Subcutaneous adipose tissue (tissue), 4 donors: ENCODE results near the gene TUT4. TPM values are rescaled to one million over a fixed set of nuclear protein-coding genes. Genes with fewer than 3 reads are reported as not detected.

Source experiments
- total RNA-seq, 4 donors: library from RNA; depleted of rRNA; stranded (reverse); fragments of >200 nt; gene quantifications; one replicate each; pipeline ENCODE4 v1.1.0, GENCODE V29; 2016
- TF ChIP-seq, protein P1 (sequence below): fragments of 450-650 bp; IDR thresholded peaks from one replicate; pipeline ENCODE4 v1.5.1; 2016; ENCODE audit warnings: low read depth, mild to moderate bottlenecking, control low read depth, antibody characterized with exemption, moderate library complexity

The TUT4 gene, protein sequence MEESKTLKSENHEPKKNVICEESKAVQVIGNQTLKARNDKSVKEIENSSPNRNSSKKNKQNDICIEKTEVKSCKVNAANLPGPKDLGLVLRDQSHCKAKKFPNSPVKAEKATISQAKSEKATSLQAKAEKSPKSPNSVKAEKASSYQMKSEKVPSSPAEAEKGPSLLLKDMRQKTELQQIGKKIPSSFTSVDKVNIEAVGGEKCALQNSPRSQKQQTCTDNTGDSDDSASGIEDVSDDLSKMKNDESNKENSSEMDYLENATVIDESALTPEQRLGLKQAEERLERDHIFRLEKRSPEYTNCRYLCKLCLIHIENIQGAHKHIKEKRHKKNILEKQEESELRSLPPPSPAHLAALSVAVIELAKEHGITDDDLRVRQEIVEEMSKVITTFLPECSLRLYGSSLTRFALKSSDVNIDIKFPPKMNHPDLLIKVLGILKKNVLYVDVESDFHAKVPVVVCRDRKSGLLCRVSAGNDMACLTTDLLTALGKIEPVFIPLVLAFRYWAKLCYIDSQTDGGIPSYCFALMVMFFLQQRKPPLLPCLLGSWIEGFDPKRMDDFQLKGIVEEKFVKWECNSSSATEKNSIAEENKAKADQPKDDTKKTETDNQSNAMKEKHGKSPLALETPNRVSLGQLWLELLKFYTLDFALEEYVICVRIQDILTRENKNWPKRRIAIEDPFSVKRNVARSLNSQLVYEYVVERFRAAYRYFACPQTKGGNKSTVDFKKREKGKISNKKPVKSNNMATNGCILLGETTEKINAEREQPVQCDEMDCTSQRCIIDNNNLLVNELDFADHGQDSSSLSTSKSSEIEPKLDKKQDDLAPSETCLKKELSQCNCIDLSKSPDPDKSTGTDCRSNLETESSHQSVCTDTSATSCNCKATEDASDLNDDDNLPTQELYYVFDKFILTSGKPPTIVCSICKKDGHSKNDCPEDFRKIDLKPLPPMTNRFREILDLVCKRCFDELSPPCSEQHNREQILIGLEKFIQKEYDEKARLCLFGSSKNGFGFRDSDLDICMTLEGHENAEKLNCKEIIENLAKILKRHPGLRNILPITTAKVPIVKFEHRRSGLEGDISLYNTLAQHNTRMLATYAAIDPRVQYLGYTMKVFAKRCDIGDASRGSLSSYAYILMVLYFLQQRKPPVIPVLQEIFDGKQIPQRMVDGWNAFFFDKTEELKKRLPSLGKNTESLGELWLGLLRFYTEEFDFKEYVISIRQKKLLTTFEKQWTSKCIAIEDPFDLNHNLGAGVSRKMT (N-terminal part only)
- 10 to 100 TPM; 37.1 to 52.2 (median 43.6) TPM for total RNA-seq

DNA sequence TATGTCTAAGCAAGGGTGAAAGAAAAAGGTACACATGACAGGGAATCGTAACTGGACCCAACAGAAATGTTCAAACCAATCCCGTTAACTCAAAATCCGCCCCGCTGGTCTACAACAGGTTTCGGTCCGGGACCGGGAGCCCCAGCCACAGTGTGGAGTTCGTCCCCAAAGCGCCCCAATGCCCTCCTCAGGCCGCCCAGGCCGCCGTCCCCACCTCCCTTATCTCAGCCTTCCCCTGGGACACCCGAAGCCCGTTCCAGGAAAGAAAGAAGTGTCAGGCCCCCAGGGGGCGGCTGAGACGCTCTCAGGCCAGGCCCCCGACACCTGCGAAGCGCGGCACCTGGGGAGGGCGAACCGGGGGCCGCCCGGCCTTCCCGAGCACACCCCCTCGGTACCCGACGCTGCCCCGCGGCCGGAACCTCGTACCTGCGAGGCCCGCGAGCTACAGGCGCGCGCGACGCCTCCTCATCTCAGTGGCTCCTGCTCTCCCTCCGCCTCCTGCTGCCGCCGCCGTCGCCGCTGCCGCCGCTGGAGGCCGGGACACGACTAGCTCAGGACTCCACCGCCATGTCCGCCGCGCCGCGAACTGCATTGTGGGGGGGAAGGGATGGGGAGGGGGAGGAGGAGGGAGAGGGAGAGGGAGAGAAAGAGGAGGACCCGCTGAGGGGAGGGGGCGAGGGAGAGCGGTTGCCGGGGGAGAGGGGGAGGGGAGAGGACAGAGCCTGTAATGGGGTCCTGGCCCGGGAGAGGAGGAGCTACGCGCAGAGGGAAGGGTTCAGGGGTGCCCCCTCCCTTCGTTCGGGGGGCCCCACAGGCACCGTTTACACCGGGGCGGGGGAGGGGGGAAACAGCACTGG is at the start of gene TUT4:
TUT4 (minus strand) TSS at position 588 of the 857 bp plus-strand sequence. CDS start 26,812 bp downstream, outside the sequence.
- TF ChIP-seq, protein P1, sequence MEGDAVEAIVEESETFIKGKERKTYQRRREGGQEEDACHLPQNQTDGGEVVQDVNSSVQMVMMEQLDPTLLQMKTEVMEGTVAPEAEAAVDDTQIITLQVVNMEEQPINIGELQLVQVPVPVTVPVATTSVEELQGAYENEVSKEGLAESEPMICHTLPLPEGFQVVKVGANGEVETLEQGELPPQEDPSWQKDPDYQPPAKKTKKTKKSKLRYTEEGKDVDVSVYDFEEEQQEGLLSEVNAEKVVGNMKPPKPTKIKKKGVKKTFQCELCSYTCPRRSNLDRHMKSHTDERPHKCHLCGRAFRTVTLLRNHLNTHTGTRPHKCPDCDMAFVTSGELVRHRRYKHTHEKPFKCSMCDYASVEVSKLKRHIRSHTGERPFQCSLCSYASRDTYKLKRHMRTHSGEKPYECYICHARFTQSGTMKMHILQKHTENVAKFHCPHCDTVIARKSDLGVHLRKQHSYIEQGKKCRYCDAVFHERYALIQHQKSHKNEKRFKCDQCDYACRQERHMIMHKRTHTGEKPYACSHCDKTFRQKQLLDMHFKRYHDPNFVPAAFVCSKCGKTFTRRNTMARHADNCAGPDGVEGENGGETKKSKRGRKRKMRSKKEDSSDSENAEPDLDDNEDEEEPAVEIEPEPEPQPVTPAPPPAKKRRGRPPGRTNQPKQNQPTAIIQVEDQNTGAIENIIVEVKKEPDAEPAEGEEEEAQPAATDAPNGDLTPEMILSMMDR = no peak

DNA sequence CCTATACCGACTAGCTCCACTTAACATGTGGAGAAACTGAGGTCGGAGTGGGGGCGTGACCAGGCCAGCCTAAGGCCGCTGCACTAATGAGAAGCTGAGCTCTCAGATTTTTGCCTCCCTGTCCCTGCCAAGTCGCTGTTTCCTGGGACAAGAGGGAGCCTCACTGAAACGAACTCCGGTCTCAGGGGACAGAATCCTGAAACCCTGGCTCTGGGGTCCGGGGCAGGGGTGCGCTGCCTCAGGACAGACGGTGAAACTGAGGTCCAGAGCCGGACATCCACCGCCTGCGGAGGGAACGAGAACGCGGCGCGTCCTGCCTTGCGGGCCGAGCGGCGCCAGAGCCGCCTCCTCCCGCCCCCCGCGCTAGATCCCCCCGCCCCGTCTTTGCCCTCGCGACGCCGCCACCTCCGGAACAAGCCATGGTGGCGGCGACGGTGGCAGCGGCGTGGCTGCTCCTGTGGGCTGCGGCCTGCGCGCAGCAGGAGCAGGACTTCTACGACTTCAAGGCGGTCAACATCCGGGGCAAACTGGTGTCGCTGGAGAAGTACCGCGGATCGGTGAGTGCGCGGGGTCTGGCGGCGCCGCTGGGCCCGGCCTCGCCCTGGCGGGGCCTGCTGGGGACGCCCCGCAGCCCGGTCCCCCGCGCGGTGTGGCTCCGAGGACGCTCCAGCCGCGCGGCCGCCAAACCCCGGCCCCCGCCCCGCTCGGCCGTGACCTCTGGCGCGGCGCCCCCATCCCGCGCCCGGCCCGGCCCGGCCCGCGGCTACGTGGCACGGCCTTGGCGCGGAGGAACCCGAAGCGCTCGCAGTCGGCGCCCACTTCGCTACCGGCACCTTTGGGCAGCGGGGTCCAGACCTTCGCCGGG is 49.3 kb upstream of the TUT4 start, which contains the start of gene GPX7:
GPX7 (plus strand) TSS at position 381 of the 865 bp plus-strand sequence; CDS start at position 420, 39 bp downstream.
- TF ChIP-seq, protein P1 = no peak

DNA sequence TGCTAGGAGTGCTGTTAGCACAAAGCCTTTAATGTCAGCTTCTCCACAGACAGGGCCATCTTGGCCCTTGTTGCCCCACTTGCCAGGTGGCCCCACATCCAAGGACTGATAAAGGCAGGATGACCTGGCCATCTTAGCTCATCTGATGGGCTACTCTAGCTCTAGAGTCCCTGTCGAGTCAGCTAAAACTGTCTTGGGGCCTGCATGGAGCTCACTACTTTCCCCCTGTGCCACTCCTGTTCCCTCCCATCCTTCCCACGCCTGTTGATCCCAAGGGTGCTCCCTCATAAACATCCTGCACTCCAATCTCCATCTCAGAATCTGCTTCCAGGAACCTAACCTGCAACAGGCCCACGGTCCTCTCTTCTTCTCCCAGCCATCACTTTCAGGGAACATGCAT is 48.6 kb upstream of the TUT4 start:
- TF ChIP-seq, protein P1 = no peak

DNA sequence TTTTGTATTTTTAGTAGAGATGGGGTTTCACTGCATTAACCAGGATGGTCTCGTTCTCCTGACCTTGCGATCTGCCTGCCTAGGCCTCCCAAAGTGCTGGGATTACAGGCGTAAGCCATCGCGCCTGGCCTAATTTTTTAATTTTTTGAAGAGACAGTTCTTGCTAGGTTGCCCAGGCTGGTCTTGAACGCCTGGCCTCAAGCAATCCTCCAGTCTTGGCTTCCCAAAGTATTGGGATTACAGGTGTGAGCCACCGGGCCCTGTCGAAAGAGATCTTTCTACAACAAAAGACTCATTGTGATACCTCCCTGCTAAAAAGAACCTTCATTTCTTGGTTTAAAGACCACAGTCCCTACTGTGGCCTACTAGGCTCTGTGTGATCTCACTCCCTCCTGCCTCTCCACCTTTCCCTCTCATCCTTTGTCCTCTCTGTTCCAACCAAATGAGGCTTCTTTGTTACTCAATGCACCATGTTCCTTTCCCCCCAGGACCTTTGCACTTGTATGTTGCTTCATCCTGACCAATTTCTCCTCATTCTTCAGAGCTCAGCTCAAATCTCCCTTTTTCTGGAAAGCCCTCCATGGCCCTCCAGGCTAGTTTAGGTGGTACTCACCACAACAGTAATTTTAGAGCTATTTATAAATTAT is 47.8 kb upstream of the TUT4 start:
- TF ChIP-seq, protein P1 = no peak

DNA sequence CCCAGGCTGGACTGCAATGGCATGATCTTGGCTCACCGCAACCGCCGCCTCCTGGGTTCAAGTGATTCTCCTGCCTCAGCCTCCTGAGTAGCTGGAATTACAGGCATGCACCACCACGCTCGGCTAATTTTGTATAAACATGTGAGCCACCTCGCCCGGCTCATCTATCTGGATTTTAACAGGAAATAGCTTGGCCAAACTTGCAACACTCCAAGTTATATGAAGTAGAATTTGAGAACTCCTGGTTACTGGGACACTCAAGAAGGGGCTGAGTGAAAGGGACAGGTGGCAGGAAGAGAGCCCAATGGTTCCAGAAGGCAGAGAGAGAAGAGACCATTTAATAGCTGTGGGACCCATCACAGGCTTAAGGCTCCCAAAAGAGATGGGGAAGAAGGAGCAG is 46.3 kb upstream of the TUT4 start:
- TF ChIP-seq, protein P1 = no peak
